ENCODE results near the gene FAM240B. TPM values are rescaled to one million over a fixed set of nuclear protein-coding genes. Genes with fewer than 3 reads are reported as not detected.

FAM240B gene
- total and polyA plus RNA-seq, 12 donors: not detected

DNA sequence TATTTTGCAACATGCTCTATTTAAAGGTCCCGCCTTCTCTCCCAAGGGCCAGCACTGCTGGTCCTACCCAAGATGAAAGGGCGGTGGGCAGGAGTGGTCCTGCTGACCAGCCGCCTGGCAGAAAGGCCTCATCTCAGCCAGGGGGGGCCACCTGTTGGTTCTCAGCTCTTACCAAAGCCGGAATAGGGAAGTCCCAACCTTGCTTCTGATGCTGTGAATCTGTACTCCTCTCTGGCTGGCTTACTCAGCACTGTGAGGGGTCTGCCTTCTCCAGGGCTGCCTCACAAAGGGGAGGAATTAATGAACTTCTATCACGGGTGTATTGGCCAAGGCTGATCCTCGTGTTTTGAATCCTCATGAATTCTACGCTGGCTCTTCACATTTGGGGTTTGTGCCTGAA, 13.6 kb upstream of the FAM240B start:
- no peak overlapping the region for H3K27ac ChIP-seq
- no peaks in the 10 kb centered on the region for H3K9me3 ChIP-seq (replicated peaks in 1 of 3)
- intact Hi-C loops (cut with DNase I): loop anchor here in 1 of 2 donors (10.0 kb wide), 1 partner anchor 59 kb away; no protein-coding TSS in a partner anchor
- H3K36me3 ChIP-seq (replicated peaks in 1 of 2): no peaks in the 10 kb centered on the region
- H3K27me3 ChIP-seq: peaks cover 6% of the 10 kb centered on the region
- no peak for DNase-seq
- 70 to 85% (median 80%) methylated on average over 6 to 7 of the region's 7 CpGs for WGBS, 4 donors
- H3K4me1 ChIP-seq (replicated peaks in 1 of 2): no peaks in the 10 kb centered on the region
- TF ChIP-seq, protein P1, sequence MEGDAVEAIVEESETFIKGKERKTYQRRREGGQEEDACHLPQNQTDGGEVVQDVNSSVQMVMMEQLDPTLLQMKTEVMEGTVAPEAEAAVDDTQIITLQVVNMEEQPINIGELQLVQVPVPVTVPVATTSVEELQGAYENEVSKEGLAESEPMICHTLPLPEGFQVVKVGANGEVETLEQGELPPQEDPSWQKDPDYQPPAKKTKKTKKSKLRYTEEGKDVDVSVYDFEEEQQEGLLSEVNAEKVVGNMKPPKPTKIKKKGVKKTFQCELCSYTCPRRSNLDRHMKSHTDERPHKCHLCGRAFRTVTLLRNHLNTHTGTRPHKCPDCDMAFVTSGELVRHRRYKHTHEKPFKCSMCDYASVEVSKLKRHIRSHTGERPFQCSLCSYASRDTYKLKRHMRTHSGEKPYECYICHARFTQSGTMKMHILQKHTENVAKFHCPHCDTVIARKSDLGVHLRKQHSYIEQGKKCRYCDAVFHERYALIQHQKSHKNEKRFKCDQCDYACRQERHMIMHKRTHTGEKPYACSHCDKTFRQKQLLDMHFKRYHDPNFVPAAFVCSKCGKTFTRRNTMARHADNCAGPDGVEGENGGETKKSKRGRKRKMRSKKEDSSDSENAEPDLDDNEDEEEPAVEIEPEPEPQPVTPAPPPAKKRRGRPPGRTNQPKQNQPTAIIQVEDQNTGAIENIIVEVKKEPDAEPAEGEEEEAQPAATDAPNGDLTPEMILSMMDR (IDR thresholded peaks at IDR 0.05): no peak
- TF ChIP-seq POLR2A (IDR thresholded peaks at IDR 0.05): no peak
- H3K4me3 ChIP-seq: no peak overlapping the region

DNA sequence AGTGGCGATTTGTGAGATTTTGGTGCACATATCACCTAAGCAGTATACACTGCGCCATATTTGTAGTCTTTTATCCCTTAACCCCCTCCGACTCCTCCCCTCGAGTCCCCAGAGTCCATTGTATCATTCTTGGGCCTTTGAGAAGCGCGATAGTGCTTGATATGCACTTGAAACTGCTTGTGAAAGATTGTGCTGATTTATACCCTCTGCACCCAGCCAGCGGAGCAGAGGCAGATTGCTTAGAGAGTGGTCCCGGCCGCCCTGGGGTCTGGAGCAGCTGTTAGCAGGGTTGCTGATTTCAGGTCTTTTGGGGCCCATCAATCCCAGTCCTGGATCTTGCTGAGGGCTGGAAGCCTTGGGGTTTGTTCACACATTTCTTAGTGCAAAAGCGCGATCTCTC, 13.0 kb upstream of the FAM240B start:
- Histone ChIP-seq H3K9me3 (replicated peaks in 1 of 3) (no peaks in the 10 kb centered on the region), H3K4me1 (replicated peaks in 1 of 2) (no peaks in the 10 kb centered on the region), H3K27ac (no peak overlapping the region), H3K4me3 (no peak overlapping the region), H3K36me3 (replicated peaks in 1 of 2) (no peaks in the 10 kb centered on the region), H3K27me3 (peaks cover 6% of the 10 kb centered on the region)
- intact Hi-C loops (cut with DNase I): loop anchor here in 1 of 2 donors (10.0 kb wide), 1 partner anchor 58 kb away; no protein-coding TSS in a partner anchor
- no peak for DNase-seq
- TF ChIP-seq, protein P1 (IDR thresholded peaks at IDR 0.05): no peak
- TF ChIP-seq POLR2A (IDR thresholded peaks at IDR 0.05): no peak
- 59 to 75% (median 67%) methylated on average over 9 to 11 of the region's 11 CpGs for WGBS, 4 donors

GRCh38 chr9:38727497-38728001, 7.6 kb upstream of the FAM240B start:
- peak in 2 of 7 donors; percentile 10 to 61 for DNase-seq
- intact Hi-C loops (cut with DNase I): no loop called here
- no peak overlapping the region for H3K27ac ChIP-seq
- TF ChIP-seq, protein P1 (IDR thresholded peaks at IDR 0.05): peak in 1 of 6 experiments; percentile 23
- TF ChIP-seq POLR2A (IDR thresholded peaks at IDR 0.05): no peak
- H3K27me3 ChIP-seq: peaks cover 6% of the 10 kb centered on the region
- WGBS, 4 donors: 31 to 42% (median 42%) methylated on average over 9 to 10 of the region's 10 CpGs
- no peaks in the 10 kb centered on the region for H3K9me3 ChIP-seq (replicated peaks in 1 of 3)
- no peaks in the 10 kb centered on the region for H3K36me3 ChIP-seq (replicated peaks in 1 of 2)
- no peak overlapping the region for H3K4me3 ChIP-seq
- no peaks in the 10 kb centered on the region for H3K4me1 ChIP-seq (replicated peaks in 1 of 2)

- WGBS, 4 donors: 78 to 84% (median 81%) methylated on average over 10 of the region's 10 CpGs
- no peak for DNase-seq
- intact Hi-C loops (cut with DNase I): no loop called here
- Histone ChIP-seq H3K9me3 (replicated peaks in 1 of 3) (no peaks in the 10 kb centered on the region), H3K27ac (no peak overlapping the region), H3K4me1 (replicated peaks in 1 of 2) (no peaks in the 10 kb centered on the region), H3K4me3 (no peak overlapping the region), H3K36me3 (replicated peaks in 1 of 2) (no peaks in the 10 kb centered on the region), H3K27me3 (no peaks in the 10 kb centered on the region)
- no peak for TF ChIP-seq POLR2A (IDR thresholded peaks at IDR 0.05)
- TF ChIP-seq, protein P1 (IDR thresholded peaks at IDR 0.05): no peak
These were observed 4.8 kb upstream of the FAM240B start for GRCh38 chr9:38724754-38725153.

Measured in adrenal gland (tissue), 12 donors.